ENCODE measurements around the gene FBXL19. TPM values are rescaled to one million over a fixed set of nuclear protein-coding genes. Genes with fewer than 3 reads are reported as not detected.

Gene FBXL19
- total RNA-seq, 6 experiments from 2014 or later = 21.9 to 25.8 (median 23.4) TPM

- Mint-ChIP-seq H3K4me3 (peak overlapping the region; percentile 99), H3K4me1 (ENCODE audit: low read depth) (peaks cover 31% of the 10 kb centered on the region), H3K9me3 (no peaks in the 10 kb centered on the region), H3K27me3 (ENCODE audit: insufficient read depth) (peaks cover 2% of the 10 kb centered on the region; the same call in 1 of the 2 replicates), H3K27ac (peak overlapping the region; percentile 100), H3K36me3 (ENCODE audit: low read depth) (0 out of 2 replicates have a peak, but pooled peaks cover 9% of the 10 kb centered on the region)
- TF ChIP-seq CTCF (IDR thresholded peaks at IDR 0.05) = peak; percentile 91
- DNase-seq = peak; percentile 88
Measured at GRCh38 chr16:30921748-30922419, 1.5 kb upstream of the FBXL19 start.

GRCh38 chr16:30922420-30922959 is 882 bp upstream of the FBXL19 start:
- H3K4me3 Mint-ChIP-seq = peak overlapping the region; percentile 99
- H3K27ac Mint-ChIP-seq = peak overlapping the region; percentile 100
- peak; percentile 100 for DNase-seq
- TF ChIP-seq CTCF (IDR thresholded peaks at IDR 0.05) = no peak
- H3K4me1 Mint-ChIP-seq (ENCODE audit: low read depth) = peaks cover 31% of the 10 kb centered on the region
- H3K9me3 Mint-ChIP-seq = no peaks in the 10 kb centered on the region
- H3K27me3 Mint-ChIP-seq (ENCODE audit: insufficient read depth) = peaks cover 2% of the 10 kb centered on the region; the same call in 1 of the 2 replicates
- H3K36me3 Mint-ChIP-seq (ENCODE audit: low read depth) = 0 out of 2 replicates have a peak, but pooled peaks cover 9% of the 10 kb centered on the region

GRCh38 chr16:30922960-30923535 is 324 bp upstream of the FBXL19 start:
- DNase-seq = peak; percentile 99
- Mint-ChIP-seq H3K4me3 (peak overlapping the region; percentile 99), H3K27ac (peak overlapping the region; percentile 100), H3K9me3 (no peaks in the 10 kb centered on the region), H3K4me1 (ENCODE audit: low read depth) (peaks cover 31% of the 10 kb centered on the region), H3K27me3 (ENCODE audit: insufficient read depth) (peaks cover 2% of the 10 kb centered on the region; the same call in 1 of the 2 replicates), H3K36me3 (ENCODE audit: low read depth) (0 out of 2 replicates have a peak, but pooled peaks cover 9% of the 10 kb centered on the region)
- TF ChIP-seq CTCF (IDR thresholded peaks at IDR 0.05) = no peak

- TF ChIP-seq CTCF (IDR thresholded peaks at IDR 0.05) = no peak
- no peak for DNase-seq
- Mint-ChIP-seq H3K36me3 (ENCODE audit: low read depth) (0 out of 2 replicates have a peak, but pooled peaks cover 9% of the 10 kb centered on the region), H3K9me3 (no peaks in the 10 kb centered on the region), H3K4me1 (ENCODE audit: low read depth) (peaks cover 31% of the 10 kb centered on the region), H3K4me3 (peak overlapping the region; percentile 84), H3K27ac (peak overlapping the region; percentile 29), H3K27me3 (ENCODE audit: insufficient read depth) (peaks cover 2% of the 10 kb centered on the region; the same call in 1 of the 2 replicates)
Measured at GRCh38 chr16:30924076-30924912, 922 bp downstream of the FBXL19 start.

All from HFFc6 (cell line).